ENCODE results near the gene ASIC4. TPM values are rescaled to one million over a fixed set of nuclear protein-coding genes. Genes with fewer than 3 reads are reported as not detected.

The ASIC4 gene
- total and polyA plus RNA-seq, 2 of the 8 experiments (the other 6 are each of a cell fraction or from before 2014, with no cell fraction given), result 0.12 to 0.22 TPM

DNA sequence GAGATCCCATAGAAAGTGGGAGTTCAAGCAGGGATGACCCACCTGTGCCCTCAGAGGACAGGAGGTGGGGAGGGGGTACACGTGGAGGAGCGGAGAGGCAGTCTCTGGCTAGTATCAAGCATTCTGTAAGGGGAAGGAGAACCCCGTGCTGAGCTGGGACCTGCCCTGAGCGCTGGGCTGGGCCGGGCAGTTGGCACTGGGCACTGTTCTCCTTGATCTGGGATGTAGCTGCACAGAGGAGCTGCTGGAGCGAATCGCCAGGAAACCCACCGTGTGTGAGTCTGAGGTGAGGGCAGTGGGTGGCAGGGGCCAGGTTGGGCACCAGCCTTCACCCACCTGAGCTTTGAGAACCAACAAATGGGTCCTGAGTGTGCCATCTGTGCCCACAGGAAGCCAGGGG is 35.4 kb upstream of the ASIC4 start:
- no peak for DNase-seq (ENCODE audit: low read depth in 1 of 2, low spot score in 2 of 2)
- Histone ChIP-seq H4K8ac (ENCODE audit: extremely low read depth, insufficient read depth, low read length) (no peak overlapping the region), H3K27me3 (replicated peaks in 1 of 4; ENCODE audit: control insufficient read depth in 3 of 4, extremely low read depth in 1 of 4, insufficient read depth in 3 of 4, low read length in 3 of 4) (peaks cover 2 to 20% (median 10%) of the 10 kb centered on the region in 4 experiments; a peak in 6 of 7 replicates), H2AFZ (ENCODE audit: low read length) (no peak overlapping the region), H3K14ac (ENCODE audit: insufficient read length) (no peak overlapping the region), H3K23me2 (ENCODE audit: low read depth, low read length) (no peaks in the 10 kb centered on the region), H3K9me3 (ENCODE audit: insufficient read depth in 2 of 2, low read depth in 1 of 2, low read length in 1 of 2) (no peaks in the 10 kb centered on the region), H2AK5ac (ENCODE audit: low read depth, low read length) (no peak overlapping the region), H3K79me1 (ENCODE audit: low read depth, low read length) (no peaks in the 10 kb centered on the region; the same call in 1 of the 2 replicates), H3K27ac (ENCODE audit: low read depth, low read length) (no peak overlapping the region), H4K5ac (ENCODE audit: insufficient read length, low read depth, low read length) (no peak overlapping the region), H2BK12ac (ENCODE audit: low read depth, low read length) (no peak overlapping the region), H3K23ac (ENCODE audit: insufficient read length) (no peak overlapping the region), H3K9ac (replicated peaks in 1 of 4; ENCODE audit: extremely low read depth in 1 of 4, low read depth in 3 of 4, low read length in 3 of 4) (no peak overlapping the region), H2BK5ac (ENCODE audit: low read depth, low read length) (no peak overlapping the region), H3K56ac (replicated peaks; ENCODE audit: insufficient read length, low read depth, low read length) (no peak overlapping the region), H3K18ac (ENCODE audit: extremely low read depth, low read length) (no peak overlapping the region), H2BK120ac (replicated peaks; ENCODE audit: low read depth, low read length) (no peak overlapping the region), H4K20me1 (replicated peaks in 1 of 2; ENCODE audit: control insufficient read depth in 1 of 2, insufficient read depth in 2 of 2, low read length in 2 of 2) (peaks cover 0 to 2% of the 10 kb centered on the region in 2 experiments), H3K79me2 (ENCODE audit: control insufficient read depth in 1 of 2, insufficient read depth in 2 of 2, low read length in 2 of 2) (no peaks in the 10 kb centered on the region), H3K4ac (replicated peaks; ENCODE audit: insufficient read length, low read depth, low read length) (no peak overlapping the region), H2BK15ac (ENCODE audit: low read length) (no peak overlapping the region), H3K36me3 (ENCODE audit: control insufficient read depth in 2 of 4, insufficient read depth in 4 of 4, low read length in 3 of 4) (no peaks in the 10 kb centered on the region), H4K91ac (replicated peaks; ENCODE audit: insufficient read length, low read length) (no peak overlapping the region), H3K4me2 (ENCODE audit: insufficient read depth in 1 of 2, low read depth in 2 of 2, low read length in 2 of 2) (no peak overlapping the region), H3K4me1 (replicated peaks in 1 of 4; ENCODE audit: control insufficient read depth in 3 of 4, insufficient read depth in 4 of 4, low read length in 3 of 4) (peaks cover 0 to 19% (median 8%) of the 10 kb centered on the region in 4 experiments; a peak in 6 of 7 replicates), H2BK20ac (ENCODE audit: low read length) (no peak overlapping the region), H3K4me3 (ENCODE audit: extremely low read depth in 1 of 4, insufficient read depth in 2 of 4, low read depth in 3 of 4, low read length in 4 of 4) (no peak overlapping the region)
- ChIA-PET POLR2A (ENCODE audit: partially characterized antibody) (interaction anchor here (0.8 kb wide), 1 partner anchor 17 kb away, joined by 3 read pairs; a partner anchor contains a TSS), CTCF (ENCODE audit: partially characterized antibody) (interaction anchor here (88.6 to 113.1 kb wide), 2 partner anchors 11 to 21 kb away, joined by 7248 read pairs; partner anchors contain the start of genes ASIC4, CHPF, DES and GMPPA)
- WGBS, 2 experiments (ENCODE audit: extremely low coverage in 1 of 2, insufficient coverage in 1 of 2, insufficient read length in 1 of 2, insufficient replicate concordance in 2 of 2, low coverage in 1 of 2, low lambda C conversion rate in 2 of 2, missing lambda C conversion rate in 1 of 2), result 90% methylated on average over 8 of the region's 8 CpGs; no CpG with 5 or more reads in 1 of the 2 experiments
- no peak for FAIRE-seq
- TF ChIP-seq SIX5 (IDR thresholded peaks at IDR 0.05; ENCODE audit: low read depth, low read length), result no peak
- no peak for TF ChIP-seq POLR2AphosphoS5 (IDR thresholded peaks at IDR 0.05; ENCODE audit: low read depth, low read length)
- TF ChIP-seq, protein P1, sequence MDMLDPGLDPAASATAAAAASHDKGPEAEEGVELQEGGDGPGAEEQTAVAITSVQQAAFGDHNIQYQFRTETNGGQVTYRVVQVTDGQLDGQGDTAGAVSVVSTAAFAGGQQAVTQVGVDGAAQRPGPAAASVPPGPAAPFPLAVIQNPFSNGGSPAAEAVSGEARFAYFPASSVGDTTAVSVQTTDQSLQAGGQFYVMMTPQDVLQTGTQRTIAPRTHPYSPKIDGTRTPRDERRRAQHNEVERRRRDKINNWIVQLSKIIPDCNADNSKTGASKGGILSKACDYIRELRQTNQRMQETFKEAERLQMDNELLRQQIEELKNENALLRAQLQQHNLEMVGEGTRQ (IDR thresholded peaks at IDR 0.05; ENCODE audit: low read length), result no peak
- no peak for TF ChIP-seq CHD1 (IDR thresholded peaks at IDR 0.05; ENCODE audit: low read depth, low read length)
- TF ChIP-seq CHD2 (IDR thresholded peaks at IDR 0.05; ENCODE audit: low read length), result no peak
- TF ChIP-seq JUND (IDR thresholded peaks at IDR 0.05; ENCODE audit: low read length), result no peak
- TF ChIP-seq BRCA1 (IDR thresholded peaks at IDR 0.05; ENCODE audit: low read depth, low read length), result no peak
- TF ChIP-seq CEBPB (IDR thresholded peaks at IDR 0.05; ENCODE audit: low read depth, low read length), result no peak
- TF ChIP-seq TBP (IDR thresholded peaks at IDR 0.05; ENCODE audit: low read depth, low read length), result no peak
